KBM-7 (cell line): ENCODE measurements around the gene C1QTNF9B.
"Not testable (repeated sequence)": the region's sequence is repeated elsewhere in the genome, so short reads cannot be mapped to it uniquely, and the experiment has no call there.

ENCODE experiments used
- DNase-seq: peaks from one replicate; pipeline ENCODE4 v3.0.0-alpha.2; 2015
- in situ Hi-C: fragments of 300-500 bp; cut with MboI; formaldehyde crosslinking; loops from 2 replicates; pipeline ENCODE4 v1.14.3; 2020; ENCODE audit warnings: low sequenced_read_pairs, low pct_unique_long_range_greater_than_20kb, mixed read lengths

Gene C1QTNF9B

GRCh38 chr13:23897452-23897919 is at the start of gene C1QTNF9B:
TSS of gene C1QTNF9B (minus strand) at chr13:23897502.
- not testable (repeated sequence) for DNase-seq
- in situ Hi-C loops: loop anchor here (25.0 kb wide), 1 partner anchor 410 kb away; no protein-coding TSS in a partner anchor

GRCh38 chr13:23946900-23947299 is 49.6 kb upstream of the C1QTNF9B start:
- in situ Hi-C loops: no loop called here
- DNase-seq: no peak

GRCh38 chr13:23946067-23946466 is 48.8 kb upstream of the C1QTNF9B start:
- DNase-seq: no peak
- in situ Hi-C loops: no loop called here

- in situ Hi-C loops: no loop called here
- DNase-seq: no peak
Measured at GRCh38 chr13:23945612-23946011, 48.3 kb upstream of the C1QTNF9B start.

- DNase-seq: no peak
- in situ Hi-C loops: no loop called here
Measured at GRCh38 chr13:23941211-23941610, 43.9 kb upstream of the C1QTNF9B start.

GRCh38 chr13:23939666-23940065 is 42.4 kb upstream of the C1QTNF9B start:
- in situ Hi-C loops: not testable (repeated sequence)

GRCh38 chr13:23934520-23934919 is 37.2 kb upstream of the C1QTNF9B start:
- DNase-seq: no peak
- in situ Hi-C loops: no loop called here

More at GRCh38 chr13:23939666-23940065, 42.4 kb upstream of the C1QTNF9B start:
- DNase-seq: not testable (repeated sequence)

- no peak for DNase-seq
- in situ Hi-C loops: no loop called here
Measured at GRCh38 chr13:23928985-23929384, 31.7 kb upstream of the C1QTNF9B start.

- in situ Hi-C loops: no loop called here
- DNase-seq: no peak
Measured at GRCh38 chr13:23923031-23923430, 25.7 kb upstream of the C1QTNF9B start.

- no peak for DNase-seq
- in situ Hi-C loops: no loop called here
Measured at GRCh38 chr13:23922005-23922932, 25.0 kb upstream of the C1QTNF9B start.

GRCh38 chr13:23921451-23921888 is 24.2 kb upstream of the C1QTNF9B start:
- peak; percentile 47 for DNase-seq
- in situ Hi-C loops: no loop called here

GRCh38 chr13:23919006-23919405 is 21.7 kb upstream of the C1QTNF9B start:
- no peak for DNase-seq
- in situ Hi-C loops: no loop called here

GRCh38 chr13:23918208-23918607 is 20.9 kb upstream of the C1QTNF9B start:
- in situ Hi-C loops: no loop called here
- no peak for DNase-seq

GRCh38 chr13:23915308-23915707 is 18.0 kb upstream of the C1QTNF9B start:
- in situ Hi-C loops: no loop called here
- DNase-seq: no peak

GRCh38 chr13:23912469-23912868 is 15.2 kb upstream of the C1QTNF9B start:
- in situ Hi-C loops: no loop called here
- no peak for DNase-seq

- in situ Hi-C loops: no loop called here
- no peak for DNase-seq
Measured at GRCh38 chr13:23909606-23910005, 12.3 kb upstream of the C1QTNF9B start.

GRCh38 chr13:23905766-23906165 is 8.5 kb upstream of the C1QTNF9B start:
- in situ Hi-C loops: no loop called here
- no peak for DNase-seq

- in situ Hi-C loops: no loop called here
- DNase-seq: no peak
Measured at GRCh38 chr13:23903906-23904280, 6.6 kb upstream of the C1QTNF9B start.

GRCh38 chr13:23902975-23903905 is 5.9 kb upstream of the C1QTNF9B start:
- in situ Hi-C loops: no loop called here
- DNase-seq: no peak

GRCh38 chr13:23901365-23901764 is 4.1 kb upstream of the C1QTNF9B start:
- no peak for DNase-seq
- in situ Hi-C loops: no loop called here
